Iris pigment epithelial cell (primary cell): ENCODE data around the gene TMEM14A.
A peak's percentile ranks its signal among the peaks of the same experiment; 100 is the strongest.
"Not testable (repeated sequence)": the region's sequence is repeated elsewhere in the genome, so short reads cannot be mapped to it uniquely, and the experiment has no call there.

Experiments
- DNase-seq: peaks from one replicate; pipeline ENCODE4 v3.0.0-alpha.2; 2011; ENCODE audit warnings: low read depth

Gene TMEM14A

GRCh38 chr6:52657870-52658269, 13.0 kb upstream of the TMEM14A start:
- no peak for DNase-seq

DNA sequence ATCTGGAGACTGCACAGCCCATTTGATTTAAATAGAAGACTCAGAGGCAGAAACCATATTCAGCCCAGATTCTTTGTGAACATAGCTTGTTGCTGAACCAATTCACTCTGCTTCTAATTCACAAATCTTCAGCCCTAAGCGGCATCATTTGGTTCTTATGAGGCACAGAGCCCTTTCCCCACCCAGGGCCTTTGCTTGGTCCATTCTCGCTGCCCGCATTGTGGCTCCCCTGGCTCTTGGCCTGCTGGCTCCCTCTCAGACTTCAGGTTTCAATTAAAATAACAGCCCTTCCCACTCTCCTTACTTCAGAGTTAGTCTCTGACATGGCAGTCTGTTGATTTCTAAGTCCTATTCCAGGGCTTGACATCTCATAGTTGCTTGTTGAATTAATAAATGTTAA, 9.4 kb upstream of the TMEM14A start:
- DNase-seq, result no peak

DNA sequence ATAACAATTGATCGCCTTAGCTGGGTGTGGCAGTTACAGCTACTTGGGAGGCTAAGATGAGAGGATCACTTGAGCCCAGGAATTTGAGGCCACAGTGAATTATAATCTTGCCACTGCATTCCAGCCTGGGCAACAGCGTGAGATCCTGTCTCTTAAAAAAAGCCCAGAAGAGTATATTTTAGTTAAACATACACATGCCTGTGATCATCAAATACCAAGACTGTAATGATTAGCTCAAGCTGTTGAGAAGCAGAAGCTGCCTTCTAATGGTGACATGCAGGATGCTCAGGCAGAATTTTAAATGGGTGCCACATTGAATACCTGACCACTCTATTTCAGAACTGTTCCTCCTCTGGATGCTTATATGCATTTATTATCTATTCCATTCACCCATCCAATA, 8.9 kb upstream of the TMEM14A start:
- DNase-seq, result no peak

- DNase-seq, result peak; percentile 74
Measured at GRCh38 chr6:52663120-52663935, 7.6 kb upstream of the TMEM14A start.

DNA sequence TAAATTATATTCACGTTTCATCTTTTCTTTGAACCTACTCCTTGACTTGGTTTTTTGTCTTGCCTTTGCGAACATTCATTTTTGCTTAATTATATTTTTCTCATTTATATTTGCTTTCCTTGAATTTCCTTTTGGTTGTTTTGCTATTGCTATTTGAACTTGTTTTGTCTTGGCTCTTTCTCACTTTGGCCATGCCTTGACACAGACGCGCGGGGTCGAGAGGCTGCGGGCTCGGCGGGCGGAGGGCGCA, 7.1 kb upstream of the TMEM14A start:
- no peak for DNase-seq

DNA sequence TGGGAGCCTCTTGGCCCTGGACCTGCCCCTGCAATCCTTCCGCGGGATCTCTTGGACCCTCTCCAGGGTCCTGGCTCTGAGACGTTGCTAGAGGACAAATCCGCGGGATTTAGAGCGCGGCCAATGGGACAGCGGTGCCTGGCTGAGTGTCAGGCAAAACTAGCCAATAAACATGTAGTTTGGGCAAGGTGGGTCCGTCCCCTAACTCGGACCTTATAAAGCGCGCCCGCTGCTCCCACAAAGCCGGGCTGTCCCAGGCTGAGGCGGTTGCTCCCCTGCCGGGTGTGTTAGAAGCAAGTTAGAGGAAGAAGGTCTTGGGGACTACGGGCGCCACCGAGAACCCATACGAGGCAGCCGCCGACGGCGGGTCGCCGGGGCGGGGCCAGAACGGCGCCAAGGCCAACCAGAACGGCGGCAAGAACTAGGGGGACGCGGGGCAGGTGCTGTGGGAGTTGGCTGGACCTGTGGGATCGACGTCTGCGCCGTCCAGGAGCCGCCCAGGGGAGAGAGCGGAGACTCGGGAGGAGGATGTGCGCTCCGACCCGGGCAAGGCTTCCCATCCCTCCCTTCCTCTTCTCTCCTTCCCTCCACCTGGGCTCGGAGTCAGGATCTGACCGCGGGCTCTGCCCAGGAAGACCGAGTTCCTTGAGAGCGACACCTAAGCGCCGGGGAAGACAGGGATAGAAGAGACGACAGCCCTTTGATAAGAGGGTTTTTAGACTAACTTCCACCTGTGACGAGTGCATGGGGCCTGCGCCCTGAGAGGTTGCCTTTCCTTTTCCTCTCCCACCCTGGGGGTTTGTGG, 6.5 kb upstream of the TMEM14A start:
- peak; percentile 94 for DNase-seq

- no peak for DNase-seq
Measured at GRCh38 chr6:52664991-52665686, 5.8 kb upstream of the TMEM14A start.

DNA sequence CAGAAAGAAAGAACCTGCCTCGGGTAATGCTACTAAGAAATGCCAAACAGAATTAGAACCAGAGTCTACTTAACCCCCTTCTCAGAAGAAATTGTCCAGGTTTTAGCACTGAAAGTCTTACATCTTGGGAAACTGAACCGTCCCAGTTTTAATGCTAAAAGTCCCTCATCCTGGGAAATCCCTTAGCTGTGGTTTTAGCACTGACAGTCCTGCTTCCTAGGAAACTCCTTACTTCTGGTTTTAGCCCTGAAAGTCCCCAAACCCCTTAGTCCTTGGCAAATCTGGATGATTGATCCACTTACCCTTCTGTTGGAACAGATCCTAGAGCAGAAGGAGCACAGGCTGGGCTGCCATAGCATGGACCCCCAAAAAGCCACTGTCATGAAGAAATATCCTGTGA, 4.8 kb upstream of the TMEM14A start:
- no peak for DNase-seq

- no peak for DNase-seq
Measured at GRCh38 chr6:52666523-52666922, 4.4 kb upstream of the TMEM14A start.

DNA sequence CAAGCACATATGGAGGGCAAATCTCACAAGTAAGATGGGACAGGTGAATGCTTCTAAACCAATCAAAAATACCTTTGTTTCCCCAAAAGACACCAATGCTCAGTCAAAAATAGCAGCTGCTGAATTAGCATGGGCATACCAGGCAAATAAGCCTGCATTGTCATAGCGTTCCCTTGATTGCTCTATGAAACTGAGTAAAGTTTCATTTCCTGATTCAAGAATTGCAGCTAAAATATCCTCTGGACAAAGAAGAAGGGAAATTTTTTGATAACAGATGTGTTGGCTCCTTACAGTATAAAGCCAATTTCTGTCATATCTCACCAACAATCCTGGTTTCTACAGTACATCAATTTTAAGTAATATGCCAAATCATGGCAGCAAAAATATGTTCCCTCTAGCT, 3.3 kb upstream of the TMEM14A start:
- no peak for DNase-seq

DNA sequence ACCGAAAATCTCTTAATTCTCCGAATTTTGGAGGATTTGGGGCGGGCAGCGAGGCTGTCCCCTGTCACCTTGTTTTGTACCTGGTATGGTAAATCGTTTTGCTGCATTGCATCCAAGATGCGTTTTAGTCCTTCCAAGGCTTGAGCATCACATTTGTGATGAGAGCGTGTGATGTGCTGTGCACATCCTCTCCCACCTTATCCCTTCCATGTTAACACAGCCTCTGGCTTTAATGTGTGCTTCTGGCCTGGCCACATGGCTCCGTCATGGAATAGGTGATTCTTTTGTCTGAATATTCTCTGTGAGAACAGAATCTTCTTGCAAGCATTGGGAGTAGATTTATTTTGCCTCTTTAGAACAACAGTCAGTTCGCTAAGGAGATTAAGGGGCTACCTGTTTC, 763 bp downstream of the TMEM14A start:
- no peak for DNase-seq

GRCh38 chr6:52672412-52673025, 1.6 kb downstream of the TMEM14A start:
- DNase-seq, result peak; percentile 31

- no peak for DNase-seq
Measured at GRCh38 chr6:52674666-52675065, 3.8 kb downstream of the TMEM14A start.

GRCh38 chr6:52675372-52675771, 4.5 kb downstream of the TMEM14A start:
- DNase-seq, result no peak

GRCh38 chr6:52676631-52677030, 5.7 kb downstream of the TMEM14A start:
- DNase-seq, result not testable (repeated sequence)

DNA sequence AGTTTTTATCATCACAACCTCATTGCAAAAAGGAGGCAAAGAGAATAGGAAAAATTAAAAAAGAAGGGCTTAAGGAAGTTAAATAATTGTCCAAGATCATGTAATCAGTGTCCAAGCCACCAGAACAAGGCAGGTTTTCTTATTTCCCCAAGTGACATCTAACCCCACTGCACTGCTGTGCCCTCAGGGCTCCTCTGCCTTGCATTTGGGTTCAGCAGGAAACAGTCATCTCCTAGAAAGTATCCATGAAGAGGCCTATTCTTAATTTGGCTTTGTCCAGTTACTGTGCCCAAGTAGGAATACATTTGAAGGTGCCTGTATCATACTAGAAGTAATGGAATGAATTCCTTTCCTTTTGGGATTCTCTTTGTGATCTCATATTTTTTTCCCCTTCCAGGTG, 10.5 kb downstream of the TMEM14A start:
- DNase-seq, result no peak

GRCh38 chr6:52686878-52687699, 16.2 kb downstream of the TMEM14A start:
- DNase-seq, result no peak

GRCh38 chr6:52689857-52690256, 18.9 kb downstream of the TMEM14A start:
- no peak for DNase-seq

DNA sequence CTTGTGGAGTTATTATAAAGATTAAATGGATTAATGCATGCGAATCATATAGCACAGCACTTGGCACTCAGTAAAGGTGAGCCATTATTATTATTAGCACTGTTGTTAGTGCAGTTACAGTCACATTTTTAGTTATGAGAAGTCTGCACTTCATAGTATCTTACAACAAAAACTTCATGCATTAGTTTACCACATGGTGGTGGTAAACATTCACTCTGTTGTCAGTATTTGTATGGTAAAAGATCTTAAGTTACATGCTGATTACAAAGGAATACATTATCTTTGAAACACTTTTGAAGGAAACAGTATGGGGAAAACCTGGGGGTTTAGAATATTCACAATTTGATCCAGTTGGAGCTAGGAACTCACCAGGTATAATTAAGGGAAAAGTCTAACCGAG, 20.8 kb downstream of the TMEM14A start:
- DNase-seq, result no peak

DNA sequence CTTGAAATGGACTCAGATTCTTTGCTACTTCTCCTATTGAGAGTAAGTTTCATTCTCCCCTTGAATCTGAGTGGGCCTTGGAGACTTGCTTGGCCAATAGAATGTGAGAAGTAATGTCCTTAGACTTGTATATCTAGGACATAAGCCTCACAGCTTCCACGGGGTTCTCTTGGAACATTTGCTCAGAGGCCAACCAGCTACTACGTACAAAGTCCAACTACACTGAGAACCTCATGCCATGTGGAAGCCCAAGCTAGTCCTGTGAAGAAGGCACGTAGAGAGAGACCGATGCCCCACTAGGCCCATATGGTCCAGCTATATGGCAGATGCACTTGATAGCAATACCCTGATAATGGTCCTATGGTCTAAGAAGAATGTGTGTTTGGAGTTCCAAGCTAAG, 22.9 kb downstream of the TMEM14A start:
- no peak for DNase-seq

- no peak for DNase-seq
Measured at GRCh38 chr6:52694404-52694803, 23.5 kb downstream of the TMEM14A start.

DNA sequence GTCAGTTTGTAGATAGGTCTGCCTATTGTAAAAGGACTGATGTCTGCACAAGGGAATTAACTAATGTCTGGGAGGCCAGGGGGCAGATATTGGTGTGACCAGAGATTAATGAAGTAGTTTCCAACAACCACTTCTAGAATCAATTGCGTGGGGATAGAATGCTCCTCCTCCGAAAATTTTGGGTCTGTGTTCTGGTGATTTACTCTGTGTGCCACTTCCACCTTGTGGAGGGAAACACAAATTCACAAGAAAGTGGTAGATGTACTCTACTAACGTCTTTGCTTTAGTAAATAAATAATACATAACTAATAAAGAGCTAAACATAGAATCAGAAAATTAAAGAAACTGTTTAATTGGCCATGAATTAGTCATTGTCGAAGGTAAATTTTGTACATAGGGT, 25.5 kb downstream of the TMEM14A start:
- DNase-seq, result no peak
